ENCODE measurements around the gene C9orf152.

DNA sequence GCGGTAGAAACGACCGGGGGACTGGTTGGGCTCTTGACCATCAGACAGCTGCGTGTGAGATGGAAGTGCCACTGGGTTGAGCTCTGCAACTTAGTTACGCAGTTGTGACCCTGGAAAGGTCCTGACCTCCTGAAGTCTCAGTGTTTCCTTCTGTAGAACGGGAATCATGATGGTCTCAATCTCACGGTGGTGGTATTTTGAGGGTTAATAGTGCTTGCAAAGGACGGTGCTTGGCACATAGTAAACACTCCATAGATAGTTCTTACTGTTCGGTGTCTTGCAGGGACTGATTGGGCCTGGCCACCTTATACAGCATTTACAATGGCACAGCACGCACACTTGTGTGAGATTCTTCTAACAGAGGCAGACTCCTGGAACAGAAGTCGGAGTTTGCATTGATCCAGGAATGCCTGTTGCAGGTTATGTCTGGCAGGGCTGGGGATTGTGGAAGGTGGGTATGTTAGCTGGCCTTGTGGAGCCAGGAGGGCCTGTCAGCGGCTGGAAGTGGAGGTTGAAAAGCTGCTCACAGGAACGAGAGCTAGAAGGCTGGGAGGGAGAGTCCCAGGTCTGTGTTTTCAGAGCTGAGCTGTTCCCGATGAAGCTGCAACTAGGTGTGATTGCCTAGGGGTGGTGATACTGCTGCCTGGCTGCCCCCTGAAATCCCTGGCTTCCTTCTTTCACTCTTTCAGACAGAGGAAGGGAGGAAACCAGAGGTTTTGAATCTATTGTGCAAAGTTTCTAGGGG is 49.3 kb upstream of the C9orf152 start:
- TF ChIP-seq ZNF77 (CRISPR knock-in tag; IDR thresholded peaks at IDR 0.05) (no peak), BRCA1 (IDR thresholded peaks at IDR 0.05) (no peak), BRCA1 (CRISPR knock-in tag; IDR thresholded peaks at IDR 0.05) (no peak), ZNF175 (CRISPR knock-in tag; IDR thresholded peaks at IDR 0.05; ENCODE audit: low read depth) (no peak)
- TF ChIP-seq, protein P1, sequence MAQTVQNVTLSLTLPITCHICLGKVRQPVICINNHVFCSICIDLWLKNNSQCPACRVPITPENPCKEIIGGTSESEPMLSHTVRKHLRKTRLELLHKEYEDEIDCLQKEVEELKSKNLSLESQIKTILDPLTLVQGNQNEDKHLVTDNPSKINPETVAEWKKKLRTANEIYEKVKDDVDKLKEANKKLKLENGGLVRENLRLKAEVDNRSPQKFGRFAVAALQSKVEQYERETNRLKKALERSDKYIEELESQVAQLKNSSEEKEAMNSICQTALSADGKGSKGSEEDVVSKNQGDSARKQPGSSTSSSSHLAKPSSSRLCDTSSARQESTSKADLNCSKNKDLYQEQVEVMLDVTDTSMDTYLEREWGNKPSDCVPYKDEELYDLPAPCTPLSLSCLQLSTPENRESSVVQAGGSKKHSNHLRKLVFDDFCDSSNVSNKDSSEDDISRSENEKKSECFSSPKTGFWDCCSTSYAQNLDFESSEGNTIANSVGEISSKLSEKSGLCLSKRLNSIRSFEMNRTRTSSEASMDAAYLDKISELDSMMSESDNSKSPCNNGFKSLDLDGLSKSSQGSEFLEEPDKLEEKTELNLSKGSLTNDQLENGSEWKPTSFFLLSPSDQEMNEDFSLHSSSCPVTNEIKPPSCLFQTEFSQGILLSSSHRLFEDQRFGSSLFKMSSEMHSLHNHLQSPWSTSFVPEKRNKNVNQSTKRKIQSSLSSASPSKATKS (CRISPR knock-in tag; IDR thresholded peaks at IDR 0.05), result no peak
- TF ChIP-seq, protein P2, sequence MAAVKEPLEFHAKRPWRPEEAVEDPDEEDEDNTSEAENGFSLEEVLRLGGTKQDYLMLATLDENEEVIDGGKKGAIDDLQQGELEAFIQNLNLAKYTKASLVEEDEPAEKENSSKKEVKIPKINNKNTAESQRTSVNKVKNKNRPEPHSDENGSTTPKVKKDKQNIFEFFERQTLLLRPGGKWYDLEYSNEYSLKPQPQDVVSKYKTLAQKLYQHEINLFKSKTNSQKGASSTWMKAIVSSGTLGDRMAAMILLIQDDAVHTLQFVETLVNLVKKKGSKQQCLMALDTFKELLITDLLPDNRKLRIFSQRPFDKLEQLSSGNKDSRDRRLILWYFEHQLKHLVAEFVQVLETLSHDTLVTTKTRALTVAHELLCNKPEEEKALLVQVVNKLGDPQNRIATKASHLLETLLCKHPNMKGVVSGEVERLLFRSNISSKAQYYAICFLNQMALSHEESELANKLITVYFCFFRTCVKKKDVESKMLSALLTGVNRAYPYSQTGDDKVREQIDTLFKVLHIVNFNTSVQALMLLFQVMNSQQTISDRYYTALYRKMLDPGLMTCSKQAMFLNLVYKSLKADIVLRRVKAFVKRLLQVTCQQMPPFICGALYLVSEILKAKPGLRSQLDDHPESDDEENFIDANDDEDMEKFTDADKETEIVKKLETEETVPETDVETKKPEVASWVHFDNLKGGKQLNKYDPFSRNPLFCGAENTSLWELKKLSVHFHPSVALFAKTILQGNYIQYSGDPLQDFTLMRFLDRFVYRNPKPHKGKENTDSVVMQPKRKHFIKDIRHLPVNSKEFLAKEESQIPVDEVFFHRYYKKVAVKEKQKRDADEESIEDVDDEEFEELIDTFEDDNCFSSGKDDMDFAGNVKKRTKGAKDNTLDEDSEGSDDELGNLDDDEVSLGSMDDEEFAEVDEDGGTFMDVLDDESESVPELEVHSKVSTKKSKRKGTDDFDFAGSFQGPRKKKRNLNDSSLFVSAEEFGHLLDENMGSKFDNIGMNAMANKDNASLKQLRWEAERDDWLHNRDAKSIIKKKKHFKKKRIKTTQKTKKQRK (IDR thresholded peaks at IDR 0.05; ENCODE audit: borderline replicate concordance, low read depth, low read length), result no peak

Measured in K562 (cell line).